GM12865 (cell line): Measurements from ENCODE around the gene USP35.
"Not testable (repeated sequence)": the region's sequence is repeated elsewhere in the genome, so short reads cannot be mapped to it uniquely, and the experiment has no call there.

Experiments
- DNase-seq: peaks from one replicate; pipeline ENCODE4 v3.0.0; 2010; ENCODE audit warnings: low read depth
- H3K4me3 ChIP-seq: 2 replicates; pipeline ENCODE4 v1.5.1; 2011; ENCODE audit warnings: mild to moderate bottlenecking, low read depth, low read length, control low read depth
- TF ChIP-seq, protein P1 (sequence below): IDR thresholded peaks from 2 replicates; pipeline ENCODE4 v1.5.1; 2011; ENCODE audit warnings: low read length, control low read depth, low read depth, inconsistent platforms; ENCODE audit not compliant: insufficient read depth; ENCODE audit errors: missing control alignments

Gene USP35

GRCh38 chr11:78229106-78229505, 40.4 kb downstream of the USP35 start:
- H3K4me3 ChIP-seq, result no peak overlapping the region
- TF ChIP-seq, protein P1, sequence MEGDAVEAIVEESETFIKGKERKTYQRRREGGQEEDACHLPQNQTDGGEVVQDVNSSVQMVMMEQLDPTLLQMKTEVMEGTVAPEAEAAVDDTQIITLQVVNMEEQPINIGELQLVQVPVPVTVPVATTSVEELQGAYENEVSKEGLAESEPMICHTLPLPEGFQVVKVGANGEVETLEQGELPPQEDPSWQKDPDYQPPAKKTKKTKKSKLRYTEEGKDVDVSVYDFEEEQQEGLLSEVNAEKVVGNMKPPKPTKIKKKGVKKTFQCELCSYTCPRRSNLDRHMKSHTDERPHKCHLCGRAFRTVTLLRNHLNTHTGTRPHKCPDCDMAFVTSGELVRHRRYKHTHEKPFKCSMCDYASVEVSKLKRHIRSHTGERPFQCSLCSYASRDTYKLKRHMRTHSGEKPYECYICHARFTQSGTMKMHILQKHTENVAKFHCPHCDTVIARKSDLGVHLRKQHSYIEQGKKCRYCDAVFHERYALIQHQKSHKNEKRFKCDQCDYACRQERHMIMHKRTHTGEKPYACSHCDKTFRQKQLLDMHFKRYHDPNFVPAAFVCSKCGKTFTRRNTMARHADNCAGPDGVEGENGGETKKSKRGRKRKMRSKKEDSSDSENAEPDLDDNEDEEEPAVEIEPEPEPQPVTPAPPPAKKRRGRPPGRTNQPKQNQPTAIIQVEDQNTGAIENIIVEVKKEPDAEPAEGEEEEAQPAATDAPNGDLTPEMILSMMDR, result no peak
- DNase-seq, result no peak

GRCh38 chr11:78230161-78230877, 41.6 kb downstream of the USP35 start:
- no peak overlapping the region for H3K4me3 ChIP-seq
- no peak for DNase-seq
- TF ChIP-seq, protein P1, result no peak

- no peak for DNase-seq
- H3K4me3 ChIP-seq, result no peak overlapping the region
- TF ChIP-seq, protein P1, result no peak
These were observed 43.3 kb downstream of the USP35 start for GRCh38 chr11:78231962-78232501.

- DNase-seq, H3K4me3 ChIP-seq: not testable (repeated sequence)
These were observed 44.3 kb downstream of the USP35 start for GRCh38 chr11:78233046-78233445.

DNA sequence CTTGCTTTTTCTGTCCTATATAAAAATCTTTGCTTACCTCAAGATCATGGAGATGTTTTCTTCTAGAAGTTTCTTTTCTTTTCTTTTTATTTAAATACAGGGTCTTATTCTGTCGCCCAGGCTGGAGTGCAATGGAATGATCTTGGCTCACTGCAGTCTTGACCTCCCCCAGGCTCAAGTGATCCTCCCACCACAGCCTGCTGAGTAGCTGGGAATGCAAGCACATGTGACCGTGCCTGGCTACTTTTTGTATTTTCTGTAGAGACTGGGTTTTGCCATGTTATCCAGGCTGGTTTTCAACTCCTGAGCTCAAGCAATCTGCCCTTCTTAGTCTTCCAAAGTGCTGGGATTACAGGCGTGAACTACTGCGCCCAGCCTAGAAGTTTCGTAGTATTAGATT, 45.3 kb downstream of the USP35 start:
- DNase-seq, result no peak
- TF ChIP-seq, protein P1, result no peak
- no peak overlapping the region for H3K4me3 ChIP-seq

DNA sequence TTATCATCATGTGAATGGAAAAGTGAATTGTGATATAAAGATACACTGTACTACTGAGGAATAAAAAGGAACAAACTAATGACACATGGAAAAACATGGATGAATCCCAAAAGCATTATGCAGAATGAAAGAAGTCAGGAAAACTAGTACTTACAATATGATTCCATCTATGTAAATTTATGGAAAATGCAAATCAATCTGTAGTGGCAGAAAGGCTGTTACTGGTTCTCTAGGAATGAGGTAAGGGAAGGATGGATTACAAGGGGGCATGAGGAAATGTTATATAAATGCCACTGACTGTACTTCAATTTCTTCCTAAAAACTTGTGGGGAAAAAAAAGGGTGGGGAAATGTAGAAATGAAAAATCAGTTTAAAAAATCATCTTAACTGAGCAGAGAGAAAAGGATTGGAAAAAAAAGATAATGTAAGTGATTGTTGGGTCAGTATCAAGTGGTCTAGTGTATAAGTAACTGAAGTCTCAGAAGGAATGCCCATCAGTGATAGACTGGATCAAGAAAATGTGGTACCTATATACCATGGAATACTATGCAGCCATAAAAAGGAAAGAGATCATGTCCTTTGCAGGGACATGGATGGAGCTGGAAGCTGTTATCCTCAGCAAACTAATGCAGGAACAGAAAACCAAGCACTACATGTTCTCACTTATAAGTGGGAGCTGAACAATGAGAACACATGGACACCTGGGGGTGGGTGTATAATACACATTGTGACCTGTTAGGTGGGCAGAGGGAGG, 48.8 kb downstream of the USP35 start:
- no peak for DNase-seq
- TF ChIP-seq, protein P1, result no peak
- H3K4me3 ChIP-seq, result no peak overlapping the region

DNA sequence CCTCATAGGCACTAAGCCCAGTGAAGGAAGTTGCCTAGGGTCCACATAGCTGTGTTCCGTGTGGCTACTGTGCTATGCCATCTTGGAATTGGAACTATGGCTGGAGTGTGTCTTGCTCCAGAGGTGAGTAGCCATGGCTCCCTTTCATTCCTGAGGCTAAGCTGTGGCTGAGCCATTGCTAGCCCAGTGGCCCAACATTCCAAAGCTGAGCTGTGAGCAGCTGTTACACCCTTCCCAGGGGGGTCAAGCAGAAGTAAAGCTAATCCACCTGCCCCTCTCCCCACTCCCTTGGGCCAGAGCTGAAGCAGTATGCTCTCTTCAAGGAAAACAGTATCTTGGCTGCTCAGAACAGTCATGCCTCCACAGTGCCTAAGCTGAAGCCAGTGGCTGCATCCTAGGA, 51.1 kb downstream of the USP35 start:
- DNase-seq, result no peak
- TF ChIP-seq, protein P1, result no peak
- H3K4me3 ChIP-seq, result no peak overlapping the region
